ENCODE results near the gene CCL7. TPM values are rescaled to one million over a fixed set of nuclear protein-coding genes. Genes with fewer than 3 reads are reported as not detected.

The CCL7 gene
- total RNA-seq, 2 donors from 2014 or later = not detected

DNA sequence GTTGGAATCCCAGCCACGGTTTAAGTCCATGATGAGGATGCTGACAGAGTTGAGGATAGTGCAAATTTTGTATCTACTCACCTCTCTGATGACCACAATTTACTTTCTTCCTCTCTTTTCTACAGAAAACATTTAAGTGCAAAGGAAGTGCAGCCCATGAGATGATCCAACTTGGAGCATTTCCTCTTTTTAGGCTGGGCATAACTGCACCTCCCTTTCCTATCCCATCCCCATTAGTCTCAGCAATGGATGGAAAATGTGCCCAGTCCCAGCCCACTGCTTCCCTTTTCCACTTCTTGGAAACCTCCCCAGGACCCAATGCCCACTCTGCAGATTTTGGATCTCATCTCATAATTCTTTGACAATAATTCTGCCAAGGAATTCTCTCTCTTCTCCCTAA is 32.6 kb downstream of the CCL7 start:
- peaks cover 3% of the 10 kb centered on the region for H3K36me3 Mint-ChIP-seq (ENCODE audit: low read depth)
- TF ChIP-seq, protein P1, sequence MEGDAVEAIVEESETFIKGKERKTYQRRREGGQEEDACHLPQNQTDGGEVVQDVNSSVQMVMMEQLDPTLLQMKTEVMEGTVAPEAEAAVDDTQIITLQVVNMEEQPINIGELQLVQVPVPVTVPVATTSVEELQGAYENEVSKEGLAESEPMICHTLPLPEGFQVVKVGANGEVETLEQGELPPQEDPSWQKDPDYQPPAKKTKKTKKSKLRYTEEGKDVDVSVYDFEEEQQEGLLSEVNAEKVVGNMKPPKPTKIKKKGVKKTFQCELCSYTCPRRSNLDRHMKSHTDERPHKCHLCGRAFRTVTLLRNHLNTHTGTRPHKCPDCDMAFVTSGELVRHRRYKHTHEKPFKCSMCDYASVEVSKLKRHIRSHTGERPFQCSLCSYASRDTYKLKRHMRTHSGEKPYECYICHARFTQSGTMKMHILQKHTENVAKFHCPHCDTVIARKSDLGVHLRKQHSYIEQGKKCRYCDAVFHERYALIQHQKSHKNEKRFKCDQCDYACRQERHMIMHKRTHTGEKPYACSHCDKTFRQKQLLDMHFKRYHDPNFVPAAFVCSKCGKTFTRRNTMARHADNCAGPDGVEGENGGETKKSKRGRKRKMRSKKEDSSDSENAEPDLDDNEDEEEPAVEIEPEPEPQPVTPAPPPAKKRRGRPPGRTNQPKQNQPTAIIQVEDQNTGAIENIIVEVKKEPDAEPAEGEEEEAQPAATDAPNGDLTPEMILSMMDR (conservative IDR thresholded peaks at IDR 0.05) = no peak
- no peak overlapping the region for H3K9ac ChIP-seq (ENCODE audit: extremely low read depth, low read length, poor library complexity, severe bottlenecking)
- no peaks in the 10 kb centered on the region for H3K4me1 ChIP-seq (ENCODE audit: control insufficient read depth, insufficient read depth, low read length)
- no peaks in the 10 kb centered on the region for H3K27me3 ChIP-seq (ENCODE audit: control insufficient read depth, insufficient read depth, low read length, poor library complexity, severe bottlenecking)
- H3K27me3 Mint-ChIP-seq (ENCODE audit: insufficient read depth) = peaks cover 5% of the 10 kb centered on the region
- no peak overlapping the region for H3K27ac ChIP-seq (ENCODE audit: low read depth, low read length)
- H3K4me1 Mint-ChIP-seq = peaks cover 11% of the 10 kb centered on the region
- H3K4me3 Mint-ChIP-seq = no peak overlapping the region
- 94% methylated on average over 1 of the region's 1 CpG; no CpG with 5 or more reads in 1 of the 2 experiments for WGBS, 2 experiments (ENCODE audit: insufficient coverage in 1 of 2, insufficient read length in 1 of 2)
- H3K9me3 ChIP-seq (ENCODE audit: control insufficient read depth, low read length) = peaks cover 37% of the 10 kb centered on the region
- peaks cover 26% of the 10 kb centered on the region for H3K9me3 Mint-ChIP-seq
- no peak for DNase-seq
- no peaks in the 10 kb centered on the region for H3K36me3 ChIP-seq (ENCODE audit: control insufficient read depth, insufficient read depth, low read length)
- no peak overlapping the region for H3K4me3 ChIP-seq (ENCODE audit: low read length)
- H3K27ac Mint-ChIP-seq = no peak overlapping the region

GRCh38 chr17:34303606-34304005 is 33.6 kb downstream of the CCL7 start:
- Histone ChIP-seq H3K4me3 (ENCODE audit: low read length) (no peak overlapping the region), H3K27ac (ENCODE audit: low read depth, low read length) (no peak overlapping the region), H3K9me3 (ENCODE audit: control insufficient read depth, low read length) (peaks cover 33% of the 10 kb centered on the region), H3K36me3 (ENCODE audit: control insufficient read depth, insufficient read depth, low read length) (no peaks in the 10 kb centered on the region), H3K4me1 (ENCODE audit: control insufficient read depth, insufficient read depth, low read length) (no peaks in the 10 kb centered on the region), H3K27me3 (ENCODE audit: control insufficient read depth, insufficient read depth, low read length, poor library complexity, severe bottlenecking) (no peaks in the 10 kb centered on the region), H3K9ac (ENCODE audit: extremely low read depth, low read length, poor library complexity, severe bottlenecking) (no peak overlapping the region)
- Mint-ChIP-seq H3K36me3 (ENCODE audit: low read depth) (peaks cover 3% of the 10 kb centered on the region), H3K4me1 (peaks cover 9% of the 10 kb centered on the region), H3K27me3 (ENCODE audit: insufficient read depth) (peaks cover under 1% of the 10 kb centered on the region), H3K9me3 (peaks cover 21% of the 10 kb centered on the region), H3K27ac (no peak overlapping the region), H3K4me3 (no peak overlapping the region)
- TF ChIP-seq, protein P1 (conservative IDR thresholded peaks at IDR 0.05) = no peak
- 94 to 97% methylated on average over 2 of the region's 2 CpGs for WGBS, 2 experiments (ENCODE audit: insufficient coverage in 1 of 2, insufficient read length in 1 of 2)
- no peak for DNase-seq

DNA sequence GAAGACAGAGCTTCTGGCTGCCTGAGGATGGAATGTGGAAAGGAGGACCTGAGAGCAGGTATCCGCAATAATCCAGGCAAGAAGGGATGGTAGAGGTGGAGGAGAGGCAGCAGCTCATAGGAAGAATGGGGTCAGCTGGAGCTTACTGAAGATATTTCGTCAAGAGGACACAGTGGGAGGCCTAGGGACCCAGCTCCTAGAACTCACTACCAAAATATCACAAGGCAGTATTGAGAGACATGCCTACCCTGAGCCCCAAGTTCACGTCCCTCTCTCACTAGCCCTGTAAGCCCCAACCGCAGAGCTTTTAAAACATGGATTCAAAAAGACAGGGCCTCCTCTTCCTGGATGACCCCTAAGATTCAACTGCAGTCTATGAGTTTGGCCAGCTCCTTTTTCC is 35.0 kb downstream of the CCL7 start:
- H3K27ac ChIP-seq (ENCODE audit: low read depth, low read length) = no peak overlapping the region
- H3K9ac ChIP-seq (ENCODE audit: extremely low read depth, low read length, poor library complexity, severe bottlenecking) = no peak overlapping the region
- Mint-ChIP-seq H3K27ac (no peak overlapping the region), H3K9me3 (peaks cover 9% of the 10 kb centered on the region), H3K36me3 (ENCODE audit: low read depth) (peaks cover 3% of the 10 kb centered on the region), H3K4me1 (peaks cover 12% of the 10 kb centered on the region), H3K27me3 (ENCODE audit: insufficient read depth) (no peaks in the 10 kb centered on the region), H3K4me3 (no peak overlapping the region)
- H3K9me3 ChIP-seq (ENCODE audit: control insufficient read depth, low read length) = peaks cover 21% of the 10 kb centered on the region
- TF ChIP-seq, protein P1 (conservative IDR thresholded peaks at IDR 0.05) = no peak
- no peaks in the 10 kb centered on the region for H3K4me1 ChIP-seq (ENCODE audit: control insufficient read depth, insufficient read depth, low read length)
- H3K4me3 ChIP-seq (ENCODE audit: low read length) = no peak overlapping the region
- 97 to 100% methylated on average over 2 to 4 of the region's 4 CpGs for WGBS, 2 experiments (ENCODE audit: insufficient coverage in 1 of 2, insufficient read length in 1 of 2)
- H3K27me3 ChIP-seq (ENCODE audit: control insufficient read depth, insufficient read depth, low read length, poor library complexity, severe bottlenecking) = no peaks in the 10 kb centered on the region
- no peak for DNase-seq
- H3K36me3 ChIP-seq (ENCODE audit: control insufficient read depth, insufficient read depth, low read length) = no peaks in the 10 kb centered on the region

All from endodermal cell (in vitro differentiated cells).